Kidney epithelial cell (primary cell): Measurements from ENCODE around the gene ATXN2. TPM values are rescaled to one million over a fixed set of nuclear protein-coding genes. Genes with fewer than 3 reads are reported as not detected.

Experiments
- DNase-seq: peaks from one replicate; pipeline ENCODE4 v3.0.0-alpha.2; 2010; ENCODE audit warnings: low read depth
- H3K27me3 ChIP-seq: 2 replicates; pipeline ENCODE4 v1.6.0; 2011; ENCODE audit warnings: low read length; ENCODE audit not compliant: control insufficient read depth, insufficient read depth
- H3K36me3 ChIP-seq: 2 replicates; pipeline ENCODE4 v1.5.1; 2011; ENCODE audit warnings: low read length; ENCODE audit not compliant: control insufficient read depth, insufficient read depth
- H3K4me3 ChIP-seq: 2 replicates; pipeline ENCODE4 v1.5.1; 2011; ENCODE audit warnings: low read depth, mild to moderate bottlenecking, control low read depth, low read length
- CTCF ChIP-seq: IDR thresholded peaks from 2 replicates; pipeline ENCODE4 v1.5.1; 2011; ENCODE audit warnings: mild to moderate bottlenecking, moderate library complexity, low read length, control low read depth, inconsistent platforms; ENCODE audit not compliant: insufficient read depth, poor library complexity, severe bottlenecking
- total RNA-seq: library from RNA; depleted of rRNA; stranded (reverse); fragments of >200 nt; gene quantifications from 2 replicates; pipeline ENCODE4 v1.2.3, GENCODE V29; 2015

Gene ATXN2
- total RNA-seq, 1 donor from 2014 or later, result 26.3 TPM

- H3K4me3 ChIP-seq, result no peak overlapping the region
- DNase-seq, result no peak
- no peak for TF ChIP-seq CTCF
- no peaks in the 10 kb centered on the region for H3K27me3 ChIP-seq
- H3K36me3 ChIP-seq, result no peaks in the 10 kb centered on the region
Measured at GRCh38 chr12:111638556-111638955, 39.4 kb upstream of the ATXN2 start.

GRCh38 chr12:111636209-111636945 lies 37.3 kb upstream of the ATXN2 start:
- no peak overlapping the region for H3K4me3 ChIP-seq
- no peaks in the 10 kb centered on the region for H3K36me3 ChIP-seq

GRCh38 chr12:111635524-111635923 lies 36.4 kb upstream of the ATXN2 start:
- no peak for TF ChIP-seq CTCF
- no peak for DNase-seq
- H3K27me3 ChIP-seq, result no peaks in the 10 kb centered on the region
- no peaks in the 10 kb centered on the region for H3K36me3 ChIP-seq
- H3K4me3 ChIP-seq, result no peak overlapping the region

More at GRCh38 chr12:111636209-111636945, 37.3 kb upstream of the ATXN2 start:
- H3K27me3 ChIP-seq, result no peaks in the 10 kb centered on the region
- DNase-seq, result no peak
- TF ChIP-seq CTCF, result no peak

- Histone ChIP-seq H3K27me3 (no peaks in the 10 kb centered on the region), H3K36me3 (no peaks in the 10 kb centered on the region), H3K4me3 (no peak overlapping the region)
- no peak for DNase-seq
- no peak for TF ChIP-seq CTCF
Measured at GRCh38 chr12:111628505-111629260, 29.6 kb upstream of the ATXN2 start.

DNA sequence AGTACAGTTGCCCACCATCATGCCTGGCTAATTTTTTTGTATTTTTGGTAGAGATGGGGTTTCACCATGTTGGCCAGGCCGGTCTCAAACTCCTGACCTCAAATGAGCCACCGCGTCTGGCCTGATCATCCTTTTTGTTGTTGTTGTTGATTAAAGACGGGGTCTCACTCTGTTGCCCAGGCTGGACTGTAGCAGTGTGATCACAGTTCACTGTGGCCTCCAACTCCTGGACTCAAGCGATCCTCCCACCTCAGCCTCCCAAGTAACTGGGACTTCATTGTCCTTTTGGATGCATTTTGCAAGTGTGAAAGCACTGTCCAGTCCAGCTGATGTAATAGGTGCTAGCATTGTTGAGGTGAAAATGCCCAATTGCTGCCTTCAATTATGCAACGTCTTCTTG lies 27.1 kb upstream of the ATXN2 start:
- TF ChIP-seq CTCF, result no peak
- Histone ChIP-seq H3K27me3 (no peaks in the 10 kb centered on the region), H3K4me3 (no peak overlapping the region), H3K36me3 (no peaks in the 10 kb centered on the region)
- no peak for DNase-seq
